ENCODE results near the gene IFI30. TPM values are rescaled to one million over a fixed set of nuclear protein-coding genes. Genes with fewer than 3 reads are reported as not detected.

The IFI30 gene
- polyA plus RNA-seq, 3 donors: 3,608 to 6,022 (median 4,550) TPM

DNA sequence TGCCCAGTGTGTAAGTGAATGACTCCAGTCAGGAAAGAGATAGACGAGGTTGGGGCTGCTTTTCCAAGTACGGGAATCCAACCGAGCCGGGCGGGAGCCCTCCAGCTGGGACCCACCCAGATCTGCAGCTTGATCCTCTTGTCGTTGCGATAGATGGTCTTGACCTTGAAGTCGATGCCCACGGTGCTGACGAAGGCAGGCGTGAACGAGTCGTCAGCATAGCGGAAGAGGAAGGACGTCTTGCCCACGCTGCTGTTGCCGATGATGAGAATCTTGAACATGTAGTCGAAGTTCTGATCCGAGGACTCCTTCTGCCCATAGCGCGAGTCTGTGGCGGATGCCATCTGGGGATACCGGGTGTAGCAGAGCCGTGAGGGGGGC lies 28.8 kb downstream of the IFI30 start:
- 80% methylated on average over 24 of the region's 24 CpGs for WGBS (ENCODE audit: insufficient coverage)
- H3K27ac Mint-ChIP-seq: peak overlapping the region in 1 of 7 donors; percentile 37
- peak overlapping the region; percentile 90 to 93 for H3K4me3 Mint-ChIP-seq
- Histone ChIP-seq H2AFZ (ENCODE audit: insufficient read depth, low read depth, low read length, poor library complexity, severe bottlenecking) (no peak overlapping the region), H3K27ac (ENCODE audit: low read depth in 1 of 2, low read length in 2 of 2) (no peak overlapping the region), H3K4me1 (ENCODE audit: control insufficient read depth in 1 of 2, insufficient read depth in 2 of 2, low read length in 2 of 2) (peaks cover 23 to 29% of the 10 kb centered on the region in 2 donors), H3K9ac (ENCODE audit: insufficient read depth, low read length, poor library complexity, severe bottlenecking) (no peak overlapping the region), H3K27me3 (ENCODE audit: control insufficient read depth in 2 of 2, insufficient read depth in 2 of 2, low read length in 2 of 2) (peaks cover 0 to 7% of the 10 kb centered on the region in 2 donors), H3K9me3 (replicated peaks in 1 of 2; ENCODE audit: control insufficient read depth in 1 of 2, insufficient read depth in 1 of 2, low read length in 2 of 2) (no peaks in the 10 kb centered on the region), H3K36me3 (replicated peaks in 1 of 2; ENCODE audit: control insufficient read depth in 1 of 2, insufficient read depth in 2 of 2, low read length in 2 of 2) (peaks cover 12 to 28% of the 10 kb centered on the region in 2 donors), H3K4me2 (replicated peaks; ENCODE audit: extremely low read depth, low read length, poor library complexity, severe bottlenecking) (peak overlapping the region; percentile 96), H3K79me2 (ENCODE audit: insufficient read depth, low read length) (peaks cover 5% of the 10 kb centered on the region), H3K4me3 (replicated peaks in 1 of 3; ENCODE audit: low read depth in 2 of 3, low read length in 3 of 3) (peak overlapping the region in 1 of 3 experiments; percentile 89), H4K20me1 (ENCODE audit: insufficient read depth, low read length) (peaks cover 11% of the 10 kb centered on the region)
- TF ChIP-seq, protein P1, sequence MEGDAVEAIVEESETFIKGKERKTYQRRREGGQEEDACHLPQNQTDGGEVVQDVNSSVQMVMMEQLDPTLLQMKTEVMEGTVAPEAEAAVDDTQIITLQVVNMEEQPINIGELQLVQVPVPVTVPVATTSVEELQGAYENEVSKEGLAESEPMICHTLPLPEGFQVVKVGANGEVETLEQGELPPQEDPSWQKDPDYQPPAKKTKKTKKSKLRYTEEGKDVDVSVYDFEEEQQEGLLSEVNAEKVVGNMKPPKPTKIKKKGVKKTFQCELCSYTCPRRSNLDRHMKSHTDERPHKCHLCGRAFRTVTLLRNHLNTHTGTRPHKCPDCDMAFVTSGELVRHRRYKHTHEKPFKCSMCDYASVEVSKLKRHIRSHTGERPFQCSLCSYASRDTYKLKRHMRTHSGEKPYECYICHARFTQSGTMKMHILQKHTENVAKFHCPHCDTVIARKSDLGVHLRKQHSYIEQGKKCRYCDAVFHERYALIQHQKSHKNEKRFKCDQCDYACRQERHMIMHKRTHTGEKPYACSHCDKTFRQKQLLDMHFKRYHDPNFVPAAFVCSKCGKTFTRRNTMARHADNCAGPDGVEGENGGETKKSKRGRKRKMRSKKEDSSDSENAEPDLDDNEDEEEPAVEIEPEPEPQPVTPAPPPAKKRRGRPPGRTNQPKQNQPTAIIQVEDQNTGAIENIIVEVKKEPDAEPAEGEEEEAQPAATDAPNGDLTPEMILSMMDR (IDR thresholded peaks at IDR 0.05): no peak
- H3K27me3 Mint-ChIP-seq (ENCODE audit: low read depth in 3 of 3): peaks cover 11 to 25% (median 13%) of the 10 kb centered on the region in 3 donors
- no peak for DNase-seq
- H3K36me3 Mint-ChIP-seq: peaks cover 38 to 45% of the 10 kb centered on the region in 2 donors
- intact Hi-C loops (cut with micrococcal nuclease): loop anchor here (10.0 kb wide), 2 partner anchors 48 to 212 kb away; partner anchors contain the start of genes PIK3R2 (in 1 of the 2) and SSBP4 (in 1 of the 2)
- H3K9me3 Mint-ChIP-seq: no peaks in the 10 kb centered on the region
- peaks cover 24% of the 10 kb centered on the region for H3K4me1 Mint-ChIP-seq

DNA sequence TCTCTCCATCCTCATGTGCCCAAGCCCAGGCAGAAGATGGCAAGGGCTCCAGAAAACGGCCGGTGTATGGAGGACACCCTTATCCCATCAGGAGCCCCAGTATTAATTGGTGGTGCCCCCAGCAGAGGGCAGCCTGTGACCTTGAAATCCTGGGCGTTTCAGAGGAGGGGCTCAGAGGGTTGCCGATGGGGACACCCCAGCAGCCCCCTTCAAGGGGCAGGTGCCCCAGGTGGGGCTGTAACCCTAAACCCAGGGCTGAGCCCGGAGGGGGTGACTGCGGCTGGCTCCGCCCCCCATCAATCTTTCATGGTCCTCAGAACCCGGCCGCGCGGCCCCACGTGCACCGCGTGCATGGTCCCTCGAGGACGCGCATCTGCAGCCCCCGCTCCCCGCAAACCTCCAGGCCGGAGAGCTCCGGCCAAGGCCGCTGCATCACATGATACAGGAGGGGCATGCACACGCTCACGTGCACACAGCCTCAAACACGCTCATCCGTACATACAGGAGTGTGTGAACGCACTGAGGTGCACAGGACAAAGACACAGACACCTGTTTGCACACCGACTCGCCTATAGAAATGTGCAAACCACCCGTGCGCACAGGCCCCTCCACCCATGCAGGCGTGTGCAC lies 29.3 kb downstream of the IFI30 start:
- no peak overlapping the region for H3K27ac ChIP-seq (ENCODE audit: low read depth in 1 of 2, low read length in 2 of 2)
- H3K9me3 Mint-ChIP-seq: no peaks in the 10 kb centered on the region
- H3K36me3 ChIP-seq (replicated peaks in 1 of 2; ENCODE audit: control insufficient read depth in 1 of 2, insufficient read depth in 2 of 2, low read length in 2 of 2): peaks cover 9 to 23% of the 10 kb centered on the region in 2 donors

More for the DNA sequence above, 29.3 kb downstream of the IFI30 start:
- H3K4me3 Mint-ChIP-seq: peak overlapping the region; percentile 90 to 93
- TF ChIP-seq, protein P1 (IDR thresholded peaks at IDR 0.05): peak; percentile 19
- Histone ChIP-seq H3K4me2 (replicated peaks; ENCODE audit: extremely low read depth, low read length, poor library complexity, severe bottlenecking) (peak overlapping the region; percentile 96), H3K27me3 (ENCODE audit: control insufficient read depth in 2 of 2, insufficient read depth in 2 of 2, low read length in 2 of 2) (peaks cover 0 to 7% of the 10 kb centered on the region in 2 donors), H2AFZ (ENCODE audit: insufficient read depth, low read depth, low read length, poor library complexity, severe bottlenecking) (peak overlapping the region; percentile 85), H3K79me2 (ENCODE audit: insufficient read depth, low read length) (peaks cover 5% of the 10 kb centered on the region), H4K20me1 (ENCODE audit: insufficient read depth, low read length) (peaks cover 11% of the 10 kb centered on the region), H3K9me3 (replicated peaks in 1 of 2; ENCODE audit: control insufficient read depth in 1 of 2, insufficient read depth in 1 of 2, low read length in 2 of 2) (no peaks in the 10 kb centered on the region), H3K4me1 (ENCODE audit: control insufficient read depth in 1 of 2, insufficient read depth in 2 of 2, low read length in 2 of 2) (peaks cover 23 to 29% of the 10 kb centered on the region in 2 donors), H3K9ac (ENCODE audit: insufficient read depth, low read length, poor library complexity, severe bottlenecking) (peak overlapping the region; percentile 47), H3K4me3 (replicated peaks in 1 of 3; ENCODE audit: low read depth in 2 of 3, low read length in 3 of 3) (peak overlapping the region; percentile 51 to 89 (median 82))
- peaks cover 24% of the 10 kb centered on the region for H3K4me1 Mint-ChIP-seq
- H3K27me3 Mint-ChIP-seq (ENCODE audit: low read depth in 3 of 3): peaks cover 11 to 25% (median 16%) of the 10 kb centered on the region in 3 donors
- 2% methylated on average over 29 of the region's 32 CpGs for WGBS (ENCODE audit: insufficient coverage)
- H3K36me3 Mint-ChIP-seq: peaks cover 35 to 40% of the 10 kb centered on the region in 2 donors
- peak in 1 of 3 donors; percentile 41 for DNase-seq
- intact Hi-C loops (cut with micrococcal nuclease): loop anchor here (10.0 kb wide), 2 partner anchors 48 to 212 kb away; partner anchors contain the start of genes PIK3R2 (in 1 of the 2) and SSBP4 (in 1 of the 2)
- H3K27ac Mint-ChIP-seq: peak overlapping the region in 4 of 7 donors; percentile 79 to 95 (median 88)

All from CD14-positive monocyte (primary cell).